H1 (cell line): ENCODE measurements around the gene RSAD2. TPM values are rescaled to one million over a fixed set of nuclear protein-coding genes. Genes with fewer than 3 reads are reported as not detected.

Source experiments
- CTCF ChIA-PET: fragments of 300-600 bp; sonication (Branson Sonifier 250); formaldehyde crosslinking; loops from one replicate; lab custom pipeline; 2021; ENCODE audit not compliant: partially characterized antibody; lab: Charles Lee
- POLR2A ChIA-PET: fragments of 300-600 bp; sonication (Branson Sonifier 250); formaldehyde crosslinking; loops from one replicate; lab custom pipeline; 2021; ENCODE audit warnings: inconsistent platforms; ENCODE audit not compliant: partially characterized antibody; lab: Charles Lee
- DNase-seq, 2 experiments: peaks; one replicate each; pipeline versions ENCODE4 v3.0.0 to v3.0.0-alpha.2; 2010 to 2022; ENCODE audit warnings: low spot score in 2 of 2, low read depth in 1 of 2, mixed read lengths in 1 of 2
- FAIRE-seq: peaks from 2 replicates; lab custom pipeline; 2011; peaks lifted over from hg19 to GRCh38; lab: Jason Lieb, UNC
- H2AFZ ChIP-seq: 2 replicates; pipeline ENCODE4 v1.8.1; 2012; ENCODE audit warnings: low read length, inconsistent platforms
- H2AK5ac ChIP-seq: 2 replicates; pipeline ENCODE4 v1.6.1; 2013; ENCODE audit warnings: low read depth, low read length
- H2BK120ac ChIP-seq: replicated peaks from 2 replicates; pipeline ENCODE3; 2013; ENCODE audit warnings: low read depth, low read length, inconsistent platforms
- H2BK12ac ChIP-seq: 2 replicates; pipeline ENCODE4 v1.6.1; 2013; ENCODE audit warnings: low read depth, low read length
- H2BK15ac ChIP-seq: 2 replicates; pipeline ENCODE4 v1.6.1; 2013; ENCODE audit warnings: low read length
- H2BK20ac ChIP-seq: 2 replicates; pipeline ENCODE4 v1.6.1; 2013; ENCODE audit warnings: low read length
- H2BK5ac ChIP-seq: 2 replicates; pipeline ENCODE4 v1.6.1; 2013; ENCODE audit warnings: low read depth, low read length
- H3K14ac ChIP-seq: 2 replicates; pipeline ENCODE4 v1.6.1; 2013; ENCODE audit warnings: inconsistent platforms; ENCODE audit not compliant: insufficient read length
- H3K18ac ChIP-seq: 2 replicates; pipeline ENCODE4 v1.6.1; 2013; ENCODE audit warnings: low read length; ENCODE audit errors: extremely low read depth
- H3K23ac ChIP-seq: 2 replicates; pipeline ENCODE4 v1.6.1; 2013; ENCODE audit warnings: inconsistent platforms; ENCODE audit not compliant: insufficient read length
- H3K23me2 ChIP-seq: 2 replicates; pipeline ENCODE4 v1.6.1; 2013; ENCODE audit warnings: low read depth, low read length
- H3K27ac ChIP-seq: 2 replicates; pipeline ENCODE4 v1.6.1; 2011; ENCODE audit warnings: low read depth, low read length, inconsistent platforms
- H3K27me3 ChIP-seq, 4 experiments: replicated peaks in 1 of 4; 1 replicate in 1 of 4; 2 replicates in 3 of 4; pipeline versions ENCODE4 v1.6.1 to v1.8.1; 2011 to 2013; ENCODE audit warnings: low read length in 3 of 4, mild to moderate bottlenecking in 3 of 4, inconsistent platforms in 2 of 4, mixed read lengths in 2 of 4, moderate library complexity in 1 of 4; ENCODE audit not compliant: control insufficient read depth in 3 of 4, insufficient read depth in 3 of 4; ENCODE audit errors: extremely low read depth in 1 of 4
- H3K36me3 ChIP-seq, 4 experiments: 2 replicates each; pipeline versions ENCODE4 v1.6.1 to v1.8.1; 2011 to 2013; ENCODE audit warnings: mild to moderate bottlenecking in 4 of 4, low read length in 3 of 4, moderate library complexity in 2 of 4, control low read depth in 1 of 4, inconsistent platforms in 1 of 4; ENCODE audit not compliant: insufficient read depth in 4 of 4, control insufficient read depth in 2 of 4
- H3K4ac ChIP-seq: replicated peaks from 2 replicates; pipeline ENCODE3; 2013; ENCODE audit warnings: low read length, low read depth, mixed read lengths, inconsistent platforms; ENCODE audit not compliant: insufficient read length
- H3K4me1 ChIP-seq, 4 experiments: replicated peaks in 1 of 4; 1 replicate in 1 of 4; 2 replicates in 3 of 4; pipeline versions ENCODE4 v1.6.1 to v1.8.1; 2011 to 2013; ENCODE audit warnings: low read length in 3 of 4, inconsistent platforms in 2 of 4, mixed read lengths in 1 of 4; ENCODE audit not compliant: insufficient read depth in 4 of 4, control insufficient read depth in 3 of 4
- H3K4me2 ChIP-seq, 2 experiments: 2 replicates each; pipeline versions ENCODE4 v1.6.1 to v1.8.1; 2011 to 2013; ENCODE audit warnings: low read depth in 2 of 2, low read length in 2 of 2, control low read depth in 1 of 2, inconsistent platforms in 1 of 2, mild to moderate bottlenecking in 1 of 2; ENCODE audit not compliant: insufficient read depth in 1 of 2
- H3K4me3 ChIP-seq, 4 experiments: fragments of 200-600, 300-600 bp in 1 of 4; sonication (generic), shearing (Covaris generic), sonication (Bioruptor Twin) in 1 of 4; 2 replicates each; pipeline versions ENCODE4 v1.5.1 to v1.8.1; 2011 to 2016; ENCODE audit warnings: low read length in 4 of 4, low read depth in 3 of 4, control low read depth in 2 of 4, inconsistent platforms in 2 of 4, mild to moderate bottlenecking in 2 of 4, mixed read lengths in 1 of 4, moderate library complexity in 1 of 4; ENCODE audit not compliant: insufficient read depth in 2 of 4; ENCODE audit errors: extremely low read depth in 1 of 4
- H3K56ac ChIP-seq: replicated peaks from 2 replicates; pipeline ENCODE3; 2013; ENCODE audit warnings: low read depth, mild to moderate bottlenecking, mixed read lengths, low read length, inconsistent platforms; ENCODE audit not compliant: insufficient read length
- H3K79me1 ChIP-seq: 2 replicates; pipeline ENCODE4 v1.6.1; 2013; ENCODE audit warnings: low read depth, low read length, control low read depth
- H3K79me2 ChIP-seq, 2 experiments: 2 replicates each; pipeline versions ENCODE4 v1.6.1 to v1.8.1; 2012 to 2013; ENCODE audit warnings: low read length in 2 of 2, mild to moderate bottlenecking in 2 of 2, inconsistent platforms in 1 of 2; ENCODE audit not compliant: insufficient read depth in 2 of 2, control insufficient read depth in 1 of 2
- H3K9ac ChIP-seq, 4 experiments: replicated peaks in 1 of 4; 1 replicate in 1 of 4; 2 replicates in 3 of 4; pipeline versions ENCODE4 v1.6.1 to v1.8.1; 2011 to 2013; ENCODE audit warnings: low read depth in 3 of 4, low read length in 3 of 4, control low read depth in 2 of 4, mild to moderate bottlenecking in 2 of 4, moderate library complexity in 2 of 4, inconsistent platforms in 1 of 4; ENCODE audit errors: extremely low read depth in 1 of 4
- H3K9me3 ChIP-seq, 2 experiments: 2 replicates each; pipeline versions ENCODE4 v1.6.1 to v1.8.1; 2012 to 2013; ENCODE audit warnings: mild to moderate bottlenecking in 2 of 2, moderate library complexity in 2 of 2, control low read depth in 1 of 2, inconsistent platforms in 1 of 2, low read depth in 1 of 2, low read length in 1 of 2, mixed read lengths in 1 of 2; ENCODE audit not compliant: insufficient read depth in 2 of 2
- H4K20me1 ChIP-seq, 2 experiments: replicated peaks in 1 of 2; 2 replicates each; pipeline versions ENCODE3 to v1.8.1; 2011 to 2013; ENCODE audit warnings: inconsistent platforms in 2 of 2, low read length in 2 of 2, mild to moderate bottlenecking in 1 of 2; ENCODE audit not compliant: insufficient read depth in 2 of 2, control insufficient read depth in 1 of 2
- H4K5ac ChIP-seq: 2 replicates; pipeline ENCODE4 v1.6.1; 2013; ENCODE audit warnings: low read length, low read depth, mixed read lengths, inconsistent platforms; ENCODE audit not compliant: insufficient read length
- H4K8ac ChIP-seq: 2 replicates; pipeline ENCODE4 v1.8.0; 2013; ENCODE audit warnings: mild to moderate bottlenecking, moderate library complexity, low read length, inconsistent platforms; ENCODE audit not compliant: insufficient read depth; ENCODE audit errors: extremely low read depth
- H4K91ac ChIP-seq: replicated peaks from 2 replicates; pipeline ENCODE3; 2013; ENCODE audit warnings: low read length, mixed read lengths, inconsistent platforms; ENCODE audit not compliant: insufficient read length
- ATF2 ChIP-seq: IDR thresholded peaks from 2 replicates; pipeline ENCODE4 v1.6.1; 2012; ENCODE audit warnings: low read length, inconsistent platforms
- ATF3 ChIP-seq: IDR thresholded peaks from 2 replicates; pipeline ENCODE4 v1.6.1; 2011; ENCODE audit warnings: low read depth, mild to moderate bottlenecking, low read length; ENCODE audit not compliant: insufficient read depth
- CHD2 ChIP-seq: IDR thresholded peaks from 2 replicates; pipeline ENCODE4 v1.6.1; 2012; ENCODE audit warnings: low read length, improper control_type of control experiment
- CTCF ChIP-seq, 3 experiments: IDR thresholded peaks; 1 replicate in 2 of 3; 2 replicates in 1 of 3; pipeline versions ENCODE4 v1.5.1 to v1.6.1; 2011; ENCODE audit warnings: low read length in 3 of 3, mild to moderate bottlenecking in 3 of 3, inconsistent platforms in 2 of 3, low read depth in 1 of 3, moderate library complexity in 1 of 3; ENCODE audit not compliant: insufficient read depth in 1 of 3; ENCODE audit errors: control extremely low read depth in 1 of 3
- JUND ChIP-seq: IDR thresholded peaks from 2 replicates; pipeline ENCODE4 v1.6.1; 2011; ENCODE audit warnings: mild to moderate bottlenecking, improper control_type of control experiment, low read length
- MAX ChIP-seq: IDR thresholded peaks from 2 replicates; pipeline ENCODE4 v1.6.1; 2012; ENCODE audit warnings: inconsistent platforms
- SRF ChIP-seq: IDR thresholded peaks from 2 replicates; pipeline ENCODE4 v1.6.1; 2011; ENCODE audit warnings: mild to moderate bottlenecking, low read depth, low read length, moderate library complexity
- TCF12 ChIP-seq: IDR thresholded peaks from 2 replicates; pipeline ENCODE4 v1.6.1; 2011; ENCODE audit warnings: low read depth, mild to moderate bottlenecking, low read length
- TEAD4 ChIP-seq: IDR thresholded peaks from 2 replicates; pipeline ENCODE4 v1.6.1; 2012; ENCODE audit warnings: low read depth, low read length, inconsistent platforms, mixed read lengths
- WGBS, 2 experiments: shearing (Covaris generic) in 1 of 2; methylation state at CpG; one replicate each; pipeline versions ENCODE4 v1.1.6 to v1.1.7; 2013 to 2015; ENCODE audit warnings: low lambda C conversion rate in 2 of 2, mixed read lengths in 2 of 2, inconsistent platforms in 1 of 2, low coverage in 1 of 2, missing lambda C conversion rate in 1 of 2; ENCODE audit not compliant: insufficient replicate concordance in 2 of 2, insufficient coverage in 1 of 2, insufficient read length in 1 of 2; ENCODE audit errors: extremely low coverage in 1 of 2, missing lambda C conversion rate in 1 of 2; 5-methylcytosine and 5-hydroxymethylcytosine counted together
- polyA plus RNA-seq, 7 experiments: library from polyadenylated mRNA; depleted of rRNA in 3 of 7; stranded (reverse) in 5 of 7; unstranded in 2 of 7; fragments of >200 nt in 5 of 7; fragments of 200-250 nt in 2 of 7; gene quantifications; 1 replicate in 5 of 7; 2 replicates in 1 of 7; 4 replicates in 1 of 7; pipeline versions ENCODE4 v1.2.1 to v1.2.3, GENCODE V29; 2011 to 2013; ENCODE audit warnings: missing spikeins in 2 of 7, mixed read lengths in 2 of 7
- total RNA-seq: library from RNA; stranded (reverse); fragmentation: NEBNext Ultra II Directional; extraction: Animal tissue kit (Norgen Biotek cat#: 25700); gene quantifications from 2 replicates; pipeline ENCODE4 v1.2.1, GENCODE V29; 2021

Gene RSAD2
- total and polyA plus RNA-seq, 2 of the 8 experiments (the other 6 are each of a cell fraction or from before 2014, with no cell fraction given) = not detected

- no peak overlapping the region for H3K27ac ChIP-seq
- H3K9ac ChIP-seq = no peak overlapping the region
- no peak overlapping the region for H2BK5ac ChIP-seq
- peaks cover 4% of the 10 kb centered on the region; the same call in 1 of the 2 replicates for H3K79me1 ChIP-seq
- H3K4me1 ChIP-seq = peaks cover 0 to 9% (median 3%) of the 10 kb centered on the region in 4 experiments; a peak in 4 of 7 replicates
- H3K4me2 ChIP-seq = no peak overlapping the region
- no peak overlapping the region for H3K23ac ChIP-seq
- H3K4me3 ChIP-seq = no peak overlapping the region
- DNase-seq = no peak
- WGBS, 2 experiments = 76% methylated on average over 1 of the region's 1 CpG; no CpG with 5 or more reads in 1 of the 2 experiments
- H2AFZ ChIP-seq = no peak overlapping the region
- H4K8ac ChIP-seq = no peak overlapping the region
- H2BK12ac ChIP-seq = no peak overlapping the region
- no peak for FAIRE-seq
- no peaks in the 10 kb centered on the region; a peak in 1 of 8 replicates for H3K36me3 ChIP-seq
- H4K20me1 ChIP-seq = peaks cover 3 to 5% of the 10 kb centered on the region in 2 experiments
- H3K9me3 ChIP-seq = no peaks in the 10 kb centered on the region
- H3K56ac ChIP-seq = no peak overlapping the region
- H2BK15ac ChIP-seq = no peak overlapping the region
- H3K79me2 ChIP-seq = peaks cover 0 to 13% of the 10 kb centered on the region in 2 experiments; a peak in 2 of 4 replicates
- H3K14ac ChIP-seq = no peak overlapping the region
- H4K5ac ChIP-seq = no peak overlapping the region
- H3K18ac ChIP-seq = no peak overlapping the region
- no peak overlapping the region for H4K91ac ChIP-seq
- no peak overlapping the region for H2BK120ac ChIP-seq
- CTCF ChIA-PET = interaction anchor here (0.6 to 1.6 kb wide), 4 partner anchors 9 to 82 kb away, joined by 3 to 9 read pairs (median 4); no protein-coding TSS in a partner anchor
- no peaks in the 10 kb centered on the region for H3K27me3 ChIP-seq
- no peak overlapping the region for H2AK5ac ChIP-seq
- POLR2A ChIA-PET = no interaction called here
- H3K23me2 ChIP-seq = no peaks in the 10 kb centered on the region
- no peak overlapping the region for H3K4ac ChIP-seq
- H2BK20ac ChIP-seq = no peak overlapping the region
- TF ChIP-seq MAX = no peak
- TF ChIP-seq CHD2 = no peak
- no peak for TF ChIP-seq SRF
- TF ChIP-seq JUND = no peak
- TF ChIP-seq TEAD4 = no peak
- TF ChIP-seq TCF12 = no peak
- TF ChIP-seq ATF2 = no peak
- TF ChIP-seq ATF3 = no peak
- TF ChIP-seq CTCF (IDR thresholded peaks at IDR 0.05; ENCODE audit: control extremely low read depth in 1 of 3, insufficient read depth in 1 of 3, low read depth in 1 of 3, low read length in 3 of 3) = no peak
Measured at GRCh38 chr2:6932206-6932605, 54.6 kb downstream of the RSAD2 start.
